Activated T-cell treated with anti-CD3 and anti-CD28 coated beads for 1 hour (primary cell): Measurements from ENCODE around the gene MARK2.

ENCODE experiments used
- DNase-seq: peaks from one replicate; pipeline ENCODE4 v3.0.0-alpha.2; 2020; ENCODE audit warnings: low read depth

Gene MARK2

GRCh38 chr11:63882555-63883242 lies 43.8 kb downstream of the MARK2 start:
- DNase-seq: no peak

- DNase-seq: no peak
Measured at GRCh38 chr11:63883791-63884190, 44.9 kb downstream of the MARK2 start.

GRCh38 chr11:63884196-63884932 lies 45.5 kb downstream of the MARK2 start:
- no peak for DNase-seq

GRCh38 chr11:63887386-63887999 lies 48.6 kb downstream of the MARK2 start:
- no peak for DNase-seq

- peak; percentile 66 for DNase-seq
Measured at GRCh38 chr11:63888170-63889086, 49.5 kb downstream of the MARK2 start.

- no peak for DNase-seq
Measured at GRCh38 chr11:63889344-63889743, 50.4 kb downstream of the MARK2 start.

- DNase-seq: no peak
Measured at GRCh38 chr11:63890368-63890767, 51.5 kb downstream of the MARK2 start.

- no peak for DNase-seq
Measured at GRCh38 chr11:63892228-63892627, 53.3 kb downstream of the MARK2 start.

GRCh38 chr11:63893355-63893754 lies 54.4 kb downstream of the MARK2 start:
- no peak for DNase-seq

- no peak for DNase-seq
Measured at GRCh38 chr11:63896071-63896470, 57.2 kb downstream of the MARK2 start.

- no peak for DNase-seq
Measured at GRCh38 chr11:63897459-63898146, 58.7 kb downstream of the MARK2 start.

- DNase-seq: no peak
Measured at GRCh38 chr11:63901660-63902059, 62.8 kb downstream of the MARK2 start.

- no peak for DNase-seq
Measured at GRCh38 chr11:63903884-63904283, 65.0 kb downstream of the MARK2 start.

GRCh38 chr11:63904743-63905142 lies 65.8 kb downstream of the MARK2 start:
- DNase-seq: no peak

- DNase-seq: no peak
Measured at GRCh38 chr11:63905179-63905578, 66.3 kb downstream of the MARK2 start.

- DNase-seq: no peak
Measured at GRCh38 chr11:63906087-63906486, 67.2 kb downstream of the MARK2 start.

- peak; percentile 61 for DNase-seq
Measured at GRCh38 chr11:63906585-63906984, 67.7 kb downstream of the MARK2 start.

GRCh38 chr11:63907063-63907462 lies 68.2 kb downstream of the MARK2 start:
- no peak for DNase-seq

GRCh38 chr11:63907808-63908530 lies 69.1 kb downstream of the MARK2 start:
- DNase-seq: no peak

- no peak for DNase-seq
Measured at GRCh38 chr11:63908631-63909401, 69.9 kb downstream of the MARK2 start.
